Panc1 (cell line): Measurements from ENCODE around the gene PC. TPM values are rescaled to one million over a fixed set of nuclear protein-coding genes. Genes with fewer than 3 reads are reported as not detected.

ENCODE experiments used
- ATAC-seq: fragments of 200-7000 bp; cut with Tn5 transposase; 2 replicates; pipeline ENCODE4 v1.9.1; 2020; ENCODE audit warnings: mild to moderate bottlenecking, moderate library complexity
- BruUV-seq: library from RNA; stranded (reverse); fragments of 400-500 nt; replicated peaks from 2 replicates; lab custom pipeline; 2021; lab: Mats Ljungman, UMichigan
- CTCF ChIA-PET: fragments of 300-600 bp; sonication (Branson Sonifier 250); formaldehyde crosslinking; loops from one replicate; lab custom pipeline; 2022; ENCODE audit warnings: antibody characterized with exemption; lab: Charles Lee
- POLR2A ChIA-PET: fragments of 300-600 bp; sonication (Branson Sonifier 250); formaldehyde crosslinking; loops from one replicate; lab custom pipeline; 2022; ENCODE audit warnings: antibody characterized with exemption; lab: Charles Lee
- DNase-seq: peaks from one replicate; pipeline ENCODE4 v3.0.0-alpha.2; 2010; ENCODE audit warnings: low read depth, low spot score
- H3K27ac ChIP-seq: 2 replicates; pipeline ENCODE4 v1.5.1; 2011; ENCODE audit warnings: mild to moderate bottlenecking, low read length, inconsistent platforms
- H3K27me3 ChIP-seq: fragments of 200-500 bp; sonication (Bioruptor generic); 2 replicates; pipeline ENCODE4 v1.6.0; 2014; ENCODE audit warnings: low read length, inconsistent platforms; ENCODE audit not compliant: control insufficient read depth, insufficient read depth
- H3K36me3 ChIP-seq: fragments of 200-500 bp; sonication (Bioruptor generic); 2 replicates; pipeline ENCODE4 v1.5.1; 2014; ENCODE audit warnings: inconsistent platforms, mild to moderate bottlenecking, low read length, moderate library complexity; ENCODE audit not compliant: control insufficient read depth, insufficient read depth
- H3K4me1 ChIP-seq: 2 replicates; pipeline ENCODE4 v1.5.1; 2011; ENCODE audit warnings: inconsistent platforms, mild to moderate bottlenecking, low read length, moderate library complexity; ENCODE audit not compliant: control insufficient read depth, insufficient read depth
- H3K4me3 ChIP-seq, 2 experiments: 2 replicates each; pipeline ENCODE4 v1.5.1; 2011 to 2012; ENCODE audit warnings: low read depth in 2 of 2, low read length in 2 of 2, mild to moderate bottlenecking in 2 of 2, inconsistent platforms in 1 of 2, moderate library complexity in 1 of 2
- H3K9me3 ChIP-seq: fragments of 200-500 bp; sonication (Bioruptor generic); 2 replicates; pipeline ENCODE4 v1.5.1; 2014; ENCODE audit warnings: low read depth, mild to moderate bottlenecking, inconsistent platforms, low read length, moderate library complexity; ENCODE audit not compliant: control insufficient read depth, insufficient read depth
- POLR2AphosphoS5 ChIP-seq: IDR thresholded peaks from 2 replicates; pipeline ENCODE4 v1.6.1; 2012; ENCODE audit warnings: mild to moderate bottlenecking, low read depth, low read length, moderate library complexity
- SIN3A ChIP-seq: IDR thresholded peaks from 2 replicates; pipeline ENCODE4 v1.6.1; 2012; ENCODE audit warnings: low read depth, mild to moderate bottlenecking, low read length, moderate library complexity, borderline replicate concordance; ENCODE audit not compliant: insufficient read depth
- TCF7L2 ChIP-seq: IDR thresholded peaks from 2 replicates; pipeline ENCODE4 v1.6.1; 2011; ENCODE audit warnings: mild to moderate bottlenecking, low read depth, low read length, inconsistent platforms
- in situ Hi-C: cut with HindIII; loops from 2 replicates; pipeline ENCODE4 v1.10.0; 2016; ENCODE audit warnings: low sequenced_read_pairs, low pct_unique_long_range_greater_than_20kb
- intact Hi-C: fragments of 100-400 bp; cut with micrococcal nuclease; formaldehyde crosslinking; loops from one replicate; pipeline ENCODE4 v1.10.0; 2022; ENCODE audit not compliant: unreplicated experiment
- total RNA-seq: library from RNA; stranded (reverse); gene quantifications from one replicate; pipeline ENCODE4 v1.2.1, GENCODE V29; 2021; ENCODE audit not compliant: unreplicated experiment
- TF ChIP-seq, protein P1 (sequence below): fragments of 450-650 bp; IDR thresholded peaks from 2 replicates; pipeline ENCODE4 v1.5.1; 2017; ENCODE audit warnings: mild to moderate bottlenecking
- TF ChIP-seq, protein P2 (sequence below), 2 experiments: IDR thresholded peaks; 2 replicates each; pipeline ENCODE4 v1.6.1; 2011 to 2012; ENCODE audit warnings: low read depth in 2 of 2, control low read depth in 1 of 2, low read length in 1 of 2, mild to moderate bottlenecking in 1 of 2, moderate library complexity in 1 of 2; ENCODE audit not compliant: insufficient read depth in 1 of 2

The PC gene
- total RNA-seq, 1 experiment from 2014 or later: 12.8 TPM

- no peak overlapping the region for H3K27ac ChIP-seq
- intact Hi-C loops (no loop called here), in situ Hi-C loops (no loop called here)
- peaks cover 15% of the 10 kb centered on the region for H3K4me1 ChIP-seq
- H3K27me3 ChIP-seq: no peaks in the 10 kb centered on the region
- TF ChIP-seq, protein P1, sequence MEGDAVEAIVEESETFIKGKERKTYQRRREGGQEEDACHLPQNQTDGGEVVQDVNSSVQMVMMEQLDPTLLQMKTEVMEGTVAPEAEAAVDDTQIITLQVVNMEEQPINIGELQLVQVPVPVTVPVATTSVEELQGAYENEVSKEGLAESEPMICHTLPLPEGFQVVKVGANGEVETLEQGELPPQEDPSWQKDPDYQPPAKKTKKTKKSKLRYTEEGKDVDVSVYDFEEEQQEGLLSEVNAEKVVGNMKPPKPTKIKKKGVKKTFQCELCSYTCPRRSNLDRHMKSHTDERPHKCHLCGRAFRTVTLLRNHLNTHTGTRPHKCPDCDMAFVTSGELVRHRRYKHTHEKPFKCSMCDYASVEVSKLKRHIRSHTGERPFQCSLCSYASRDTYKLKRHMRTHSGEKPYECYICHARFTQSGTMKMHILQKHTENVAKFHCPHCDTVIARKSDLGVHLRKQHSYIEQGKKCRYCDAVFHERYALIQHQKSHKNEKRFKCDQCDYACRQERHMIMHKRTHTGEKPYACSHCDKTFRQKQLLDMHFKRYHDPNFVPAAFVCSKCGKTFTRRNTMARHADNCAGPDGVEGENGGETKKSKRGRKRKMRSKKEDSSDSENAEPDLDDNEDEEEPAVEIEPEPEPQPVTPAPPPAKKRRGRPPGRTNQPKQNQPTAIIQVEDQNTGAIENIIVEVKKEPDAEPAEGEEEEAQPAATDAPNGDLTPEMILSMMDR: no peak
- no peak for TF ChIP-seq TCF7L2
- TF ChIP-seq SIN3A: no peak
- TF ChIP-seq, protein P2, sequence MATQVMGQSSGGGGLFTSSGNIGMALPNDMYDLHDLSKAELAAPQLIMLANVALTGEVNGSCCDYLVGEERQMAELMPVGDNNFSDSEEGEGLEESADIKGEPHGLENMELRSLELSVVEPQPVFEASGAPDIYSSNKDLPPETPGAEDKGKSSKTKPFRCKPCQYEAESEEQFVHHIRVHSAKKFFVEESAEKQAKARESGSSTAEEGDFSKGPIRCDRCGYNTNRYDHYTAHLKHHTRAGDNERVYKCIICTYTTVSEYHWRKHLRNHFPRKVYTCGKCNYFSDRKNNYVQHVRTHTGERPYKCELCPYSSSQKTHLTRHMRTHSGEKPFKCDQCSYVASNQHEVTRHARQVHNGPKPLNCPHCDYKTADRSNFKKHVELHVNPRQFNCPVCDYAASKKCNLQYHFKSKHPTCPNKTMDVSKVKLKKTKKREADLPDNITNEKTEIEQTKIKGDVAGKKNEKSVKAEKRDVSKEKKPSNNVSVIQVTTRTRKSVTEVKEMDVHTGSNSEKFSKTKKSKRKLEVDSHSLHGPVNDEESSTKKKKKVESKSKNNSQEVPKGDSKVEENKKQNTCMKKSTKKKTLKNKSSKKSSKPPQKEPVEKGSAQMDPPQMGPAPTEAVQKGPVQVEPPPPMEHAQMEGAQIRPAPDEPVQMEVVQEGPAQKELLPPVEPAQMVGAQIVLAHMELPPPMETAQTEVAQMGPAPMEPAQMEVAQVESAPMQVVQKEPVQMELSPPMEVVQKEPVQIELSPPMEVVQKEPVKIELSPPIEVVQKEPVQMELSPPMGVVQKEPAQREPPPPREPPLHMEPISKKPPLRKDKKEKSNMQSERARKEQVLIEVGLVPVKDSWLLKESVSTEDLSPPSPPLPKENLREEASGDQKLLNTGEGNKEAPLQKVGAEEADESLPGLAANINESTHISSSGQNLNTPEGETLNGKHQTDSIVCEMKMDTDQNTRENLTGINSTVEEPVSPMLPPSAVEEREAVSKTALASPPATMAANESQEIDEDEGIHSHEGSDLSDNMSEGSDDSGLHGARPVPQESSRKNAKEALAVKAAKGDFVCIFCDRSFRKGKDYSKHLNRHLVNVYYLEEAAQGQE (IDR thresholded peaks at IDR 0.05; ENCODE audit: insufficient read depth in 1 of 2, low read depth in 2 of 2, low read length in 1 of 2): no peak
- no peak for TF ChIP-seq POLR2AphosphoS5
- no peak overlapping the region for H3K4me3 ChIP-seq
- no peaks in the 10 kb centered on the region for H3K36me3 ChIP-seq
- no peaks in the 10 kb centered on the region for H3K9me3 ChIP-seq
- no TSS peak for BruUV-seq
- CTCF ChIA-PET: interaction anchor here (0.7 kb wide), 1 partner anchor 69 kb away, joined by 8 read pairs; no protein-coding TSS in a partner anchor
- ATAC-seq (no peak), DNase-seq (no peak)
- POLR2A ChIA-PET: interaction anchor here (0.7 kb wide), 1 partner anchor 73 kb away, joined by 8 read pairs; no protein-coding TSS in a partner anchor
Observed at GRCh38 chr11:66951135-66951534, 7.0 kb downstream of the PC start.

- ChIA-PET CTCF (interaction anchor here (0.5 kb wide), 1 partner anchor 1503 kb away, joined by 3 read pairs; no protein-coding TSS in a partner anchor), POLR2A (interaction anchor here (0.5 to 0.7 kb wide), 2 partner anchors 26 to 76 kb away, joined by 3 to 4 read pairs; no protein-coding TSS in a partner anchor)
- no TSS peak for BruUV-seq
- Histone ChIP-seq H3K36me3 (no peaks in the 10 kb centered on the region), H3K27ac (peak overlapping the region; percentile 64), H3K4me3 (no peak overlapping the region), H3K4me1 (peaks cover 15% of the 10 kb centered on the region), H3K27me3 (no peaks in the 10 kb centered on the region), H3K9me3 (no peaks in the 10 kb centered on the region)
- intact Hi-C loops (no loop called here), in situ Hi-C loops (no loop called here)
- peak; percentile 90 for ATAC-seq
- TF ChIP-seq TCF7L2: no peak
- TF ChIP-seq SIN3A: no peak
- TF ChIP-seq, protein P2 (IDR thresholded peaks at IDR 0.05; ENCODE audit: insufficient read depth in 1 of 2, low read depth in 2 of 2, low read length in 1 of 2): no peak
- TF ChIP-seq, protein P1: no peak
- no peak for TF ChIP-seq POLR2AphosphoS5
- peak; percentile 91 for DNase-seq
Observed at GRCh38 chr11:66950112-66950535, 8.1 kb downstream of the PC start.
